Measurements from ENCODE around the gene TM2D3.

Gene TM2D3

DNA sequence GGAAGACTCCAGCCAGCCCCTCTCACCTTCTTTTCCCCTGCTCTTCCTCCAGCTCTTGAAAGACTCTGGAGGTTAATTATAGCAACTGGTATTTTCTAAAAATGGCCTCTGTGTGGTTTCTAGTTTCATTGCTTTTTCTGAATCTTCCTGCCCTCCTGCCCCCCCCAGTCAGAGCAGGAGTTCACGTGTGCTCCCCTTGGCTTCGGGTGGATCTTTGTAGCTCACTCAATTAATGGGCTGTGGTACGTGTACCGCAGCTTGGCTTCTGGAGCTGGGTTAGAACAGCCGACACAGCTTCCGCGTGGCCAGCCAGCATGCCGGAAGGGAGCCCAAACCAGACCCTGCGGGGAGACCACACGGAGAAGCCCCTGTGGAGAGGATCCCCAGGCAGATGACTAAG lies 31.5 kb downstream of the TM2D3 start:
- no peak for DNase-seq

DNA sequence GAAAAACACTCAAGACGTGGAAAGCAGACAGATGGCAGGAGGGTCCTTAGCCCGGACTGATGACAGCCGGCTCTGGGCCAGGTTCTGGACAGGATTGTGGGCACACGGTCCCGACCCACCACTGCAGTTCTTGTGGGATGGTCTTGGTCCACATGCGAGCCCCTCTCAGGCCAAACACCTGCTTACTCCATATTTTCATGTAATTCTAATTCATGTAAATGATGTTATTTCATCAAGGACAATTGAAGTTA lies 32.6 kb downstream of the TM2D3 start:
- DNase-seq = no peak

DNA sequence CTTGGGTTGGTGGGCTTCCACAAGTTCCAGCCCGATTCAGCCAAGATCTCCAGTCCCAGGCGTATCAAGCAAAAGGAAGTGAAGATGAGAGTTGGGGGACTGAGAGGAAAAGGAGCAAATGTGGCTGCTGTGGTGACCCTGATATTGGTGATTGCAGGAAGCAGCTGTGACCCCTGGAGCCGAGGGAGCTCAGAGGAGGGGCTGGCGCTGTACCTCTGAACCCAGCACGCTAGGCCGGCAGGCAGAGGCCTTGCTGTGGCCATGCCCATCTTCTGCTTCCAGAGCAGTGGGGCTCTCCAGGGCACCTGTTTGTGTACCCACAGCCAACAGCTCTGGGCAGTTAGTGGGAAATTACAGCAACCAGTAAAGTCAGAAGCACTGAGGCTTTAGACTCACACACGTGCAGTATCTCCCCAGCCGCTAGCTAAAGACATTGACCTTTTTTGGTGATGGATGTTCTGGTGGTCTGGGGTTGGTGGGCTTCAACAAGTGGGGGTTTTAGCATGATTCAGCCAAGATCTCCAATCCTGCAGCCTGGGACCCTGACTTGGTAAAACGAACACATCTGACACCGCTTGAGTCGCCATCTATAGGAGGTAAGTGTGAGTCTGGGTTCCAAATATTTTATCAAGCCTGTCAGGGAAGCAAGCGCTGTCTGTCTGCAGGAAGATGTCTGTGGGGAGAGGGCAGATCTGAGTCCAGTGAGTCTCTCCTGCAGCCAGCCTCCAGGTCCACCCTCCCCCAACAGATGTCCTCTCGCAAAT lies 33.1 kb downstream of the TM2D3 start:
- DNase-seq = no peak

DNA sequence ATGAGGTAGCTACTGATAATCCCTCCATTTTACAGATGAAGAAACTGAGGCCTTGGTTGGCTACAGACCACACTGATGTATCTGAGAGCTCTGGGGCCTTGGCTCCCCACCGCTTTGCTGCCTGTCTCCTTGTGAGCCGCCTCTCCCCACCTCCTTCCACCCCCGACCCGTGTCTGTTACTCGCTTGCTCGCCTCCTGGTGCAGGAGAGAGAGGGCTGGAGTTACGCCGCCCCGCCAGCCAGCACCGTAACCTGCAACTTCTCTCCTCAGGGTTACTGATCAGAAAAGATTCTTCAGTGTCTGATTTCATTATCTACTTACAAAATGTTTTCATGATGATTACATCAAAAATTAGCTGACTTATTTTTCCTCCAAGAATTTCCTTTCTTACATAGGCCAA lies 34.1 kb downstream of the TM2D3 start:
- no peak for DNase-seq

DNA sequence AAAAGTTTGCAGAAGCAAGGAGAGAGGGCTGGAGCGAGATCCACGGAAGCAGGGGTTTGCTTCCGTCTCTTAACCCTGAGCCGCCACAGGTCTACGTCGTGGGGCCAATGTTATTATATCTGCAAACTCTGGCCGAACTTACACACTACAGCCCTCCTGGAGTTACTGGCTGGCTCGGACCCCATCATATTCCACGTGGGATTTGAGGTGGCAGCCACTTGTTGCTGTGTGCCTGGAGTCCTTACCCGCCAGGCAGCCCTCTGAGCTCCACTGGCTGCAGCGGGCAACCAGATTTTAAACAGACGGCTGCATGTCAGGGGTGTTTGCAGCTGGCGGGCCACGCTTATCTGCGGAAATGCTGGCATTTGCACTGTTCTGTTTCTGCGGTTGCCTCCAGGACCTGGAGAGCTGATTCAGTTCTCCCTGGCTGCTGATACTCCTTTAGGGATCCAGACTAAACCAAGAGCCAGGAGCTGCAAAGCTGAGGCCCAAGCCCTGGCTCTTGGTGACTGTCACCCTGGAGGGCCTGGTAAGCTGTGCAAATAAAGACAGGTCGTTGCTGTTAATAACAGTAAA lies 34.7 kb downstream of the TM2D3 start:
- no peak for DNase-seq

DNA sequence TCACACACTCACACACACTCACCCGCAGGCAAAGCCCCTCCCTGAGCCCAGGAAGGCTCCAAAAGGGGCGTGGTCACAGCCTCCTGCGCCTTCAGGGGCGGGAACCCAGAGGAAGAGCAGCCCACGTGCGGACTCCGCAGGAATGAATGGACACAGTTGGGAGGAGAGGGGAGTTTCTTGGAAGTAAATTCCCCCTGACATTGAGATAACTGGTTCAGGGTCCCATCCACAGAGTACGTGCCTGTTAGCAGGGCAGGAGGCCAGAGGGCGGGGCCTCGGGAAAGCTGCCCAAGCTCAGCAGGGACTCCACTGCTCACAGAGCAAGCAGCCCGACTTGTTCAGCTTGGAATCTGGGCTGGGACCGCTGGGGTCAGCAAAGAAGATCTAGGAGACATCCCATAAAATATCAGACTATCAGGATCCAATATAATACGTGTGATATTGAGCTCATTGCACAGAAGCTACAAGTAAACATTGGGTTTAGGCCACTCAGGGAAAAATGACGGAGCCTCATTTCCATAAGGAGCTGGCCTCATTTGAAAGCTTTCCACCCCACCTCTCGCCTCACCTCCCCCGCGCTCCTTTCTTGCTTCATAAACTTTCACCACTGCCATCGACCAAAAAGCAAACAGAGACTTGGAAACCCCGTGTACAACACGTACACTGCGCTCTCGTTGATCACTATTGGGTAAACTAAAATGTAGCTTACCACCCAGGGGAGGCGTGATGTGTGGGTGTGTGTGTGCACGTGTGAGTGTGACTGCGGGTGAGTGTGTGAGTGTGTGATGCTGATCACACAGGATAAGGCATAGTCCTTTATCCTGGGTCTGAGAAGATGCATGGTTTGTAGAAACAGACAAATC lies 36.0 kb downstream of the TM2D3 start:
- DNase-seq = no peak

DNA sequence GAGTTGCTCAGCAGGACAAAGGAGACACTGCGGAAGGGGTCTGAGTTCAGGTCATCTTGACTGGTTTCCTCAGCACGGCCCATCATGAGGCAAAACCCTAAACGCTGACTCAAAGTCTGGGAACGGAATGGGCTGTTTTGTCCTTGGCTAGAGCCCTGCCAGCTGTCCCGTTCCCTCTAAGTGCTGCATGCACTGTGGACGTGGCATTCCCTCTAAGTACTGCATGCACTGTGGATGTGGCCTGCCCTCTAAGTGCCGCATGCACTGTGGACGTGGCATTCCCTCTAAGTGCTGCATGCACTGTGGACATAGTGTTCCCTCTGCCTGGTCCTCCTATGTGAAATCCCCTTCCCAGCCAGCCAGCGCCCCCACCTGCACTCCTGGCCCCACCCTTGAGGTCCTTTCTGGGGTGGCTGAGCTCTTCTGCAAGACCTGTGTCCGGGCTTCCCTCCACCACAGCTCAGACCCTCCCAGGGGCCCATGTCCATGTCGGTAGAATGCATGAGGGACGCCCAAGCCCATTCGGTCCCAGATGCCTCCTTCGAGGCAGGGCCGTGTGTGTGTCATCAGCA lies 36.7 kb downstream of the TM2D3 start:
- no peak for DNase-seq

DNA sequence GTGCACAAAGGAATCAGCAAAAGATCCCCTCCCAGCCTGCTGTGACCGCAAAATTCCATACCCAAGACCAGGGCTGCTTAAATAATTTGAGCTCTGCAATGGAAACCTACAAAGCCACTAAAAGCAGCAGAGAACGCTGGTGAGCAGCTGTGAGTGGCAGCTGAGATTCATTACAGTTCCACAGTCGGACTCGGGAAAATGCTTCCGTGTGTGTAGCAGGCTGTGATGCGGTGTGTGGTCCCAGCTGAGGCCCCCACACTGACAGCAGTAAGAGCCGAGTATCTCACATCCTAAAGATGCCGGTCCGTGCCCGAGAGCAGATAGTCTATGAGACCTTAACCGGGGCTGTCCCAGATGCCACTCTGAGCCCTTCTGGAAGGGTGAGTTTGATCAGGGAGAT lies 37.4 kb downstream of the TM2D3 start:
- DNase-seq = no peak

DNA sequence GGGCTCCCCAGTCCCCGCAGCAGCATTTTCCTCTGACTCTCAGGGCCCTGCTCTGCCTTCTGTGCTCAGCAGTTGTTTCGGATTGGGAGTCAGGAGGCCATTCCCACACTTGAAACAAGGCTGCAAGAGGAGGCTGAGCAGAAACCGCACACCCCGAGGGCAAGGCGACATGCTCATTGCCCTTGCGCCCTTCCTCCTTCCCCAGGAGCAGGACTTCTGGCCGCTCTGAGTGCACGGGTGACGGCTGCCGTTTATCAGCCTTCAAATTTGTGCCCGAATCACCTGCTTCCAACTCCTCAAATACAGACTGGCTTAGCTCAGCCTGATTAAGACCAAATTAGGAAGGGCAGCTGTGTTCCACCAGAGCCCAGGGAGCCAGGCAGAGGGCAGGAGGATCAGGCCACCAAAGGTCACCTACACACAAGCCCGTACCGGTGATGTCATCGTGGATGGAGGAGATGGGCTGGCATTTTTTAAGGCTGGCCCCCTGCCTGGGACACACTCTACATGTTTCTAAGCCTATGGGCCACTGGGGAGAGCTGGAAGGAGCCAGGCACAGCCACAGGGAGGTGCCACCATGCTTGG lies 38.1 kb downstream of the TM2D3 start:
- DNase-seq = no peak

DNA sequence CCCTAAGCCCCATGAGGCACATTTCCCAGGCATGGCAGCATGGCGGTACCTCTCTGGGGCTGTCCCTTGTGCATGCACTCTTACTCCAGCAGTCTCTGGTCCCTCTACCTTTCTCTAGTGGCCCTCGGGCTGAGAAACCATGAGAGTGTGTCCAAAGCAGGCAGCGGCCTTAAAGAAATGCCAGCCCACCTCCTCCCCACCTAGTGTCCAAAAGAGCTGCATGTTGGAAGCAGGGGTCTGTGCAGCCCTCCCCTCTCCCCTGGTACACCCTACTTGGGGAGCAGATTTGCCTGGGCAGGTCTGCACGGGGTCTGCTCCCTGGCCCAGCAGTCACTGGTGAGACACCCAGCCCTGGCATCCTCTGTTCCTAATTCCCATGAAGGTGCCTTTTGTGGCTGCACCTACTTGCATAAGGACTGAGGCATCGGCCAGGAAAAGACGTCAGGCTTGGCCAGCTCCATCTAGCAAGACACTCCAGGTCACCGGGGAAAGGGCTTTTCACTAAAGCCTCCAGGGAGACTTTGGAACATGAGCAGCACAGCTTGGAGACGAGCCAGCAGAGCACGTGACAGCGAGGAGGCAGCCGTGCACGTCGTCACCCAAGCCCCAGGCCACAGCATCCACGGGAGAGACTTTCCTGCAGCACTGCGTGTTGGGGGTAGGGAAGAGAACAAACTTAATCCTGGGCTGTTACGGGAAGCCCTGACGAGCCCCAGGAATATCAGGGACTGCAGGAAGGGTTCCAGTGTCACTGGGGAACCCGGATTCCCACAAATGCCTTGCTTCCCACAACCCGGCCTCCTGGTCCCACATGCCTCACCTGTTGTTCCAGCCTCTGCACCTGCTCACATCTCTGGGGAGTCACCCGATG lies 38.8 kb downstream of the TM2D3 start:
- no peak for DNase-seq

DNA sequence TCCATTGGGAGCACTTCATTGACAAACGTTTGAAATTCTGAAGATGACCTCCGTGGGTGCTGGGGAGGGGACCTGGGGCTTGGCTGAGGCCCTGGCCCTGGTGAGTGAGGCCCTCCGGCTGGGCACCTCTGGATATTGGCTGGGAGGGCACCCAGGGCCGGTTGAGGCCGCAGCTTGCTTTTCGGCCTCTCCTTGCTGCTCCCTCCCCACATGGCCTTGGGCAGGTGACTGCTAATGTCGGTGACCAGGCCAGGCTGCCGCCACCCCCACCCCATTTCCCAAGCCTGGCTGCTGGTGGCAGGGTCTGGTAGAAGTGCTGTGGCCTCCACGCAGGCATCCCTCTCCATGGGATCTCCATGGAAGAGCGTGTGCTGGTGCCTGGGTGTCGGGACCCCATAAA lies 39.5 kb downstream of the TM2D3 start:
- DNase-seq = no peak

DNA sequence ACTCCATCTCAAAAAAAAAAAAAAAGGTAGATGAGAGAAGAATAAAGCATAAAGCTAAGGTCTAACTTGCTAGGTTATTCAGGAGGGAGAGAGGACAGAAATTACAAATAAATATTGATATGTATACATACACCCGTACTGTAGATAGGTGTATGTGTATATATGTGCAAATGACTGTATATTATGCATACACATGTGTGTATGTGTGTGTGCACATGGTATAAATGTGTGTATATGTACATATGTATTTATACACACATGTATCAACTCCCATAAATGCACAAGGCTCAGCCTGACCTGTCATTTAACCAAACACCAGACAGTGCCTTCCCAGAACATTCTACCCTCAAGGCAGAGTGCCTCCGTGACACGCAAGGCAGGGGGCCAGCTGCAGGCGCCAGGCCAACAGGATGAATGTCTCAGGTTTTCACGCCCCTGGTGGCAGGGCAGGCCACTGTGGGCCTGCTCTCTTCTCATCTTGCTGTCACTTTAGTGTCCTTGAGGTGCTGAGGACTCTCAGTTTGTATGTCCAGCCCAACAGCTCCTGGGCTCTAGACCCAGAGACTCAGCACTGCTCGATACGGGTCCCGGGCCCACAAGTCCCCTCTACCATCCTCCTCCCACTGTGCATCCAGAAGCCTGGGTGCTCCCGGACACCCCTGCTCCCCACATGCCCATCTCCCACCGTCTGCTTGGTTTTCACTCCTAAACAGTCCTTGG lies 40.4 kb downstream of the TM2D3 start:
- DNase-seq = no peak

DNA sequence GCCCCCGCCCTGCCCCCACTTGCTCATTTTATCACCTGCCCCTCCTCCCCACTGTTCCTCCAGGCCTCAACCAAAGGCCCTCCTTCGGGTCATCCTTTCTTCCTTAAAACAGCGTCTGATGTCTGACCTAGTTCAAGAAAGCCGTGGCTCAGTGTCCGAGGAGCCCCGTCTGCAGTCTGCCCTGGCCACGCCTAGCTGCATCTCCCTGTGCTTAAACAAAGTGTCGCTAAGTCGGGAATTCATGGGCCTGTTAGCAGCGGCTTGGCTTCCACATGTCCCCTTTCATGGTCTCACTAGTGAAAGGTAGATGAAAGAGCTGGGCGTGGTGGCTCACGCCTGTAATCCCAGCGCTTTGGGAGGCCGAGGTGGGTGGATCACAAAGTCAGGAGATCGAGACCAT lies 41.2 kb downstream of the TM2D3 start:
- no peak for DNase-seq

DNA sequence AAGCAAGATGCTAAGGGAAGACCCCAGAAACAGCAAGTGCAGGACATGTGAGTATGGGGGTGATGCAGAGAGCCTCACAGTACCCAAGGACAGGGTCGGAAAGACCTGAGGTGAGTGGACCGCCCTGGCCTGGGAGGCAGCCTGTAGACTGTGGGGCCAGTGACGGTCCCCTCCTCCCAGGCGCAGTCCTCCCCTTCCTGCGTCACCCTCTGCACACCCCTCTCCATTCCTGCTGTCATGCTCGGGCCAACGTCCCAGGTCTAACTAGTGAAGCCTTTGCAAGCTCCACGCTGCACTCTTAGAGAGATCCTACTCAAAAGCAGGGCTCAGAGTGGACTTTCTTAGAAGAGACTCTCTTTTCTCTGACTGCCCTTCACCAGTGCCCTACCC lies 41.6 kb downstream of the TM2D3 start:
- no peak for DNase-seq

DNA sequence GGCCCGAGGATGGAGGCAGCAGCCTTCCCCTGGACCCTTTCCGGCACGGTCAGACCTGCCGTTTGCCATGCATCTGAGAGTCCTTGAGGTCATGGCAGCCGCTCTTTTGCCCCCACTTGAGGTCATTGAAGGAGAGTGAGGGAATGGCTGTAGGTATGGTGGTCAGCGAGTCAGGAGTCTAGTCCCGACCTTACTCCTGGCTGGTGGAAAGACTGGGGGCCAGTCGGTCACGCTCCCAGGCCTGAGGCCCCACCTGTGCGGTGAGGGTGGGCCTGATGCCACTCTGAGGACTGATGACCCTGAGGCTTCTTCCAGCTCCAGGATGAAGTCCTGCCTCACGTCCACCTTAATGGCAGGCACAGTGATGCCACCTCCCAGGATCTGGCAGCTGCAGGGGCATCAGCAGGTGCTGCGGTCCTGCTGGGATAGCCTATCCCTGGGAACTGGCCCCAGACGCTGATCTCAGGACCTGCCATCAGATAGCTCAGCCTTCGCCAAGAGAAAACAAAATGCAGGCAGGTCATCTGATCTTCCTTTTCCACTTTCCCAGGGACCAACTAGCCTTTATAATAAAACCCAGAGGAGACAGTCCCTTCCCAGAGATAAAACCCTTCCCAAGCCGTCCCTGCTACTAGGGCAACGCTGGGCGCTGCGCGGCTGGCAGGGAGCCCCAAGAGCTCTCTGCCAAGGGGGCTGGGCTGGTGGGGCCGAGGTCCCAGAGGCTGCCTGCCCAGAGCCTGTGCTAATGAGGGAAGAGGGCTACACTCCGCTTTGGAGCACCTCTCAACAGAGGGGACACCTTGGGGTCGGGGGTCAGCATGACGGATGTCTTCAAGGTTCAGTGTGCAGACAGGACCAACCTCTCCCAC lies 42.2 kb downstream of the TM2D3 start:
- no peak for DNase-seq

DNA sequence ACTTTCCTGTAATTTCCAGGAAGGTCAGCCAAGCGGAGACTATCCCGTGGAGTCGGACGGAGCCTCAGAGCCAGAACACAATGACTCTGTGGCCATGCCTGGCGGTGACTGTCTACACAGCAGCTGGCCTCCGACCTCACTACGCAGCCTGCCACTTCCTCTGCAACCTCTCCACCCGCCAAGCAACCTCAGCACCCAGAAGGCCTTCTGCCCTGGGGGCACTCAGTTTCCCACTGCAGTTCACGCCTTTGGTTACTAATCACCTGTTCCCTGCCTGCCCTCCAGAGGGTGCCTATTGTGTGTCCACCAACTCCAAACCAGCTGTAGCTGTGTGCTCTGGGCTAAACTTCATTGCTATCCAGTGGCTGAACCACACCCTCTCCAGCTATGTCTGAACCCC lies 44.0 kb downstream of the TM2D3 start:
- no peak for DNase-seq

DNA sequence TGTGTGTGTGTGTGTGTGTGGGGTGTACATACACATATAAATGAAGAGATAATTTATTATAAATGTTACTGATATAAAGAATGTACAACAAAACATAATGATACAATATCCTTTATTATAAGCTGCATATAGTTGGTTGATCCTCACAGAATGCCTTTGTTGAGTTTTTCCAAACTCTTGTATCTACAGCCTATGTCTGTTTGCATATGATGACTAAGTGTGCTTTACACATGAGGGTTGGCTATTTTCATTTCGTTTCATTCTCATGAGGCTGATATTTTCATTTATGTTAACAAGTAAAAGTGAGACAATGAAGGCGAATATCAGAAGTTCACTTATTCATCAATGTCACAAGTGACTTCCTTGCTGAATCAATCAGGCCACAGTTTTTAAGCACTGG lies 45.1 kb downstream of the TM2D3 start:
- no peak for DNase-seq

DNA sequence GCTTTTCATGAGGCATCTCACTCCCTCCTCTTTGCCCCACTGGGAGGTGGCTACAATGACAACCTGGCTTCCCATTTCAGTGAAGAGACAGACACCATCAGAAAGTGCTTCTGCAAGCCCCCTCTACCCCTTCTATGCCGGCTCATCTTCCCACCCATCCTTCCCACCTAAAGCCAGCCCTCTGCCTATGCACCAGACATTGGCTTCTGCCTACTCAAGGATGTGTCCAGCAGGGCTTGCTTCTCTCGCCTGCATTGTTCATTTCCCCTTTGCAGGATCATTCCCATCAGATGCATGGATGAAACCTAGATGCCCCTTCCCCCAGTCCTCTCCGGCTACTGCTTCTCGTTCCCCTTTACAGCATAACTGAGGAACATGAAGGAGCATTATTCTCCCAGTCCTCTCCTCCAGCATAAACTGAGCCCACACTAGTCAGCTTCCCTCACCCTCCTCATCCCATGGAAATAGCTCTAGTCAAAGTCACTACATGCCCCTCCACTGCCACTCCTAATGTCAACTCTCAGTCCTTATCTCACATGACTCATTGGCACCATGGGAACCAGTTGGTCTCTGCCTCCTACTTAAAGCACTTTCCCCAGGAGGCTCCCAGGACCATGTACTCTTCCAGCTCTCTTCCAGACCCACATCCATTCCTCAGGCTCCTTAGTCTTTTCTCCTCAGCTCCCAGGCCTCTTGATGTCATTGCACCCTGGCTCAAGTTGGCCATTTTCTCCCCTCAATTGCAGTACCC lies 47.9 kb downstream of the TM2D3 start:
- no peak for DNase-seq

DNA sequence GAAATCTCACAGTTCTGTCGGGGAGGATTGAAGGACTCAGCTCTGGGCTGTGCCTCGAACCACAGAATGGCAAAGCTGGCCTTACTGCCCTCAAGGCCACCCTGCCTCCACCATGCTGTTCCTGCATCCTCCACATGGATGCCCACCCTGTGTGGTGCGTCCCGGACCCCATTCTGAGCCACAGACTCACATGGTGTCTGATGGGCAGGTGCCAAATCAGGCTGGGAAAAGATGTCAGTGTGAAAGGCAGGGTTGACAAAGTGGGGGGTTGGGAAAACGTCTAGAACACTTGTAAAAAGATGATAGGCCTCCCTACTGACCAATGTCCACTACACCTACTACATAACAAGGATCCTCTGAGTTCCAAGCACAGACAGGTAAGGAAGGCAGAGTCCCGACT lies 49.4 kb downstream of the TM2D3 start:
- no peak for DNase-seq

DNA sequence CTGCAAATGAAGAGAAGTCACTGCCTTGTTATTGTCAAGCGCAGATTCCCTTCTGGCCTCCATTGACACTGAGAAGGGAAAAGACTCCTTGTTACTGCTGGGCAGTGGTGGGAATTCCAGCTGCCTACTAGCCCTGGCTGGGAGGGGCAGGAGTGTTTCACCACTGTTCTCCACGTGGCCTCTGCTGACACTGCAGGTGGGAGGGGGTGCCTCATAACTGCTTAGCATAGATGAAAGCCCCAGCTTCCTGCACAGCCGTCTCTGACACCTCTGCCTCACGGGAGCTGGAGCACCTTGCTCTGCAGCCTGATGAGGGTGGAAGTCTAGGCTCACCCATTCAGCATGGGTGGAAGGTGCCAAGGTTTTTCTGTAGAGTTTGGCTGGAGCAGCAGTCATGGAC lies 52.1 kb downstream of the TM2D3 start:
- no peak for DNase-seq

All from activated CD4-positive, alpha-beta T cell treated with anti-CD3 and anti-CD28 coated beads, Interleukin-2, Interleukin-6, amounts not matched to agents 100 ng/mL and 50 ng/mL, durations not matched to agents 16 hours and 8 hours (primary cell).